Measurements from ENCODE around the gene ZNF10. TPM values are rescaled to one million over a fixed set of nuclear protein-coding genes. Genes with fewer than 3 reads are reported as not detected.

ZNF10 gene
- polyA plus RNA-seq, 1 of the 3 experiments (the other 2 are of a cell fraction) = 4.5 TPM

GRCh38 chr12:133145981-133146380 is 15.6 kb downstream of the ZNF10 start:
- POLR2A ChIA-PET = no interaction called here
- H3K27ac ChIP-seq (ENCODE audit: low read depth in 2 of 2, low read length in 1 of 2) = no peak overlapping the region
- TF ChIP-seq ELF1 (IDR thresholded peaks at IDR 0.05) = no peak
- TF ChIP-seq TCF12 (IDR thresholded peaks at IDR 0.05) = no peak
- TF ChIP-seq FOXJ3 (CRISPR knock-in tag; IDR thresholded peaks at IDR 0.05) = no peak
- no peak for TF ChIP-seq RXRA (IDR thresholded peaks at IDR 0.05; ENCODE audit: borderline replicate concordance, low read depth)
- no peak for TF ChIP-seq EP300 (IDR thresholded peaks at IDR 0.05; ENCODE audit: borderline replicate concordance in 1 of 2, low read depth in 1 of 2, low read length in 1 of 2)
- TF ChIP-seq ZBTB33 (IDR thresholded peaks at IDR 0.05; ENCODE audit: borderline replicate concordance, low read depth) = no peak
- no peak for TF ChIP-seq USF1 (IDR thresholded peaks at IDR 0.05; ENCODE audit: borderline replicate concordance, low read depth)
- no peak for TF ChIP-seq FOSL2 (IDR thresholded peaks at IDR 0.05; ENCODE audit: borderline replicate concordance, low read depth)
- no peak for TF ChIP-seq NRF1 (IDR thresholded peaks at IDR 0.05; ENCODE audit: low read depth, low read length)
- no peak for TF ChIP-seq POLR2AphosphoS5 (IDR thresholded peaks at IDR 0.05; ENCODE audit: low read depth, low read length)
- no peak for TF ChIP-seq NFIC (IDR thresholded peaks at IDR 0.05; ENCODE audit: borderline replicate concordance)
- no peak for TF ChIP-seq RFX5 (IDR thresholded peaks at IDR 0.05; ENCODE audit: low read length)
- TF ChIP-seq GATA2 (CRISPR knock-in tag; IDR thresholded peaks at IDR 0.05) = no peak
- TF ChIP-seq FOXM1 (IDR thresholded peaks at IDR 0.05; ENCODE audit: low read depth) = no peak
- no peak for TF ChIP-seq TAF1 (IDR thresholded peaks at IDR 0.05; ENCODE audit: borderline replicate concordance, low read depth, low read length)
- TF ChIP-seq RCOR1 (IDR thresholded peaks at IDR 0.05; ENCODE audit: low read length) = no peak
- no peak for TF ChIP-seq PBX3 (IDR thresholded peaks at IDR 0.05)
- H4K20me1 ChIP-seq (ENCODE audit: insufficient read depth) = no peaks in the 10 kb centered on the region
- no peak overlapping the region for H2AFZ ChIP-seq (ENCODE audit: low read depth)
- H3F3A ChIP-seq (replicated peaks; ENCODE audit: insufficient read depth) = no peaks in the 10 kb centered on the region
- no peaks in the 10 kb centered on the region for H3K27me3 ChIP-seq (ENCODE audit: insufficient read depth)
- H3K4me2 ChIP-seq = no peak overlapping the region
- H3K9ac ChIP-seq = no peak overlapping the region
- H3K79me2 ChIP-seq (ENCODE audit: insufficient read depth) = no peaks in the 10 kb centered on the region
- 0 out of 2 replicates have a peak, but pooled peaks cover 12% of the 10 kb centered on the region for H3K9me3 ChIP-seq
- H3K4me1 ChIP-seq (ENCODE audit: control insufficient read depth in 1 of 2, insufficient read depth in 2 of 2, low read depth in 1 of 2, low read length in 1 of 2) = no peaks in the 10 kb centered on the region
- no peak for DNase-seq
- H3K36me3 ChIP-seq (replicated peaks in 1 of 2; ENCODE audit: control insufficient read depth in 1 of 2, insufficient read depth in 2 of 2, low read length in 1 of 2) = peaks cover 12 to 57% of the 10 kb centered on the region in 2 experiments
- CTCF ChIA-PET = no interaction called here
- 92% methylated on average over 2 of the region's 2 CpGs for WGBS (ENCODE audit: low lambda C conversion rate)
- no peaks in the 10 kb centered on the region for H3K9me2 ChIP-seq
- no peak overlapping the region; a peak in 1 of 4 replicates for H3K4me3 ChIP-seq (ENCODE audit: low read depth in 2 of 2, low read length in 1 of 2)

Measured in SK-N-SH (cell line).